Activated naive CD4-positive, alpha-beta T cell treated with anti-CD3 and anti-CD28 coated beads for 36 hours (primary cell): Measurements from ENCODE around the gene ATN1. TPM values are rescaled to one million over a fixed set of nuclear protein-coding genes. Genes with fewer than 3 reads are reported as not detected.

Source experiments
- microRNA-seq: library from miRNA; unstranded; fragments of <30 nt; microRNA quantifications from one replicate; pipeline ENCODE4 v1.2.0, GENCODE V29; 2022; ENCODE audit warnings: borderline microRNAs expressed, borderline replicate concordance
- total RNA-seq, 2 experiments: library from RNA; stranded (reverse); gene quantifications; one replicate each; pipeline ENCODE4 v1.2.3, GENCODE V29; 2021

ATN1 gene
- total RNA-seq, 2 experiments from 2014 or later = 20.1 to 22.2 TPM

Small RNA genes within 50 kb of the gene (microRNA-seq; reads per million reads assigned to microRNA genes)
- gene MIR141 = 55.4 reads per million, percentile 51 among the genes with 10 or more reads in this experiment
- gene MIR200C = 332 reads per million, percentile 73 among the genes with 10 or more reads in this experiment

Other genes starting within 250 kb of the ATN1 start
- 10 to 100 TPM; 52.6 to 56.6 TPM for gene ZNF384, start 238.6 kb upstream of the ATN1 start, total RNA-seq
- under 1 TPM; 0.21 to 0.27 TPM for gene PIANP, start 227.1 kb upstream of the ATN1 start, total RNA-seq
- 10 to 100 TPM; 43.0 to 47.8 TPM for gene COPS7A, start 203.9 kb upstream of the ATN1 start, total RNA-seq
- gene MLF2, start 174.8 kb upstream of the ATN1 start, total RNA-seq = 100 to 1,000 TPM; 140 to 143 TPM
- gene PTMS, start 161.6 kb upstream of the ATN1 start, total RNA-seq = 10 to 100 TPM; 35.1 to 44.2 TPM
- 10 to 100 TPM; 22.8 to 25.1 TPM for gene LAG3, start 155.4 kb upstream of the ATN1 start, total RNA-seq
- gene CD4, start 138.4 kb upstream of the ATN1 start, total RNA-seq = 100 to 1,000 TPM; 155 to 161 TPM
- under 1 TPM in 1 of 2 experiments, not detected in 1; 0.24 TPM for gene GPR162, start 106.1 kb upstream of the ATN1 start, total RNA-seq
- 1 to 10 TPM; 1.9 to 2.0 TPM for gene P3H3, start 99.6 kb upstream of the ATN1 start, total RNA-seq
- under 1 TPM; 0.48 to 0.54 TPM for gene GNB3, start 87.0 kb upstream of the ATN1 start, total RNA-seq
- 100 to 1,000 TPM; 106 to 108 TPM for gene CDCA3, start 76.7 kb upstream of the ATN1 start, total RNA-seq
- 100 to 1,000 TPM; 115 to 123 TPM for gene USP5, start 75.8 kb upstream of the ATN1 start, total RNA-seq
- 1,000 to 10,000 TPM; 1,222 to 1,282 TPM for gene TPI1, start 60.4 kb upstream of the ATN1 start, total RNA-seq
- 1 to 10 TPM; 2.6 to 2.8 TPM for gene SPSB2, start 54.7 kb upstream of the ATN1 start, total RNA-seq
- gene LRRC23, start 23.1 kb upstream of the ATN1 start, total RNA-seq = 1 to 10 TPM; 6.3 to 6.4 TPM
- gene ENO2, start 13.4 kb upstream of the ATN1 start, total RNA-seq = 100 to 1,000 TPM; 128 to 131 TPM
- gene RNU7-1, start 15.9 kb downstream of the ATN1 start, total RNA-seq = not detected
- 100 to 1,000 TPM; 242 to 245 TPM for gene C12orf57, start 16.1 kb downstream of the ATN1 start, total RNA-seq
- gene PTPN6, start 23.4 kb downstream of the ATN1 start, total RNA-seq = 100 to 1,000 TPM; 334 to 348 TPM
- gene PHB2, start 42.7 kb downstream of the ATN1 start, total RNA-seq = 100 to 1,000 TPM; 389 to 392 TPM
- 10 to 100 TPM; 89.1 to 91.9 TPM for gene EMG1, start 43.0 kb downstream of the ATN1 start, total RNA-seq
- gene LPCAT3, start 90.5 kb downstream of the ATN1 start, total RNA-seq = 10 to 100 TPM; 22.7 to 27.2 TPM
- 1 to 10 TPM; 2.2 to 3.1 TPM for gene C1S, start 132.8 kb downstream of the ATN1 start, total RNA-seq
- gene C1R, start 164.5 kb downstream of the ATN1 start, total RNA-seq = 1 to 10 TPM; 1.4 to 1.5 TPM
- 10 to 100 TPM; 10.3 to 11.5 TPM for gene C1RL, start 181.3 kb downstream of the ATN1 start, total RNA-seq
- gene RBP5, start 200.9 kb downstream of the ATN1 start, total RNA-seq = under 1 TPM in 1 of 2 experiments, not detected in 1; 0.57 TPM
- 10 to 100 TPM; 18.3 to 21.8 TPM for gene CLSTN3, start 202.4 kb downstream of the ATN1 start, total RNA-seq